Activated CD4-positive, alpha-beta T cell treated with anti-CD3 and anti-CD28 coated beads, Interleukin-2, amount 10 ng/mL, durations not matched to agents 24 days and 14 days (primary cell): Measurements from ENCODE around the gene BNC2. TPM values are rescaled to one million over a fixed set of nuclear protein-coding genes. Genes with fewer than 3 reads are reported as not detected.

Experiments used
- DNase-seq: peaks from one replicate; pipeline ENCODE4 v3.0.0; 2022
- H3K27ac Mint-ChIP-seq: one replicate; pipeline ENCODE4 v1.8.0; 2022; ENCODE audit warnings: mild to moderate bottlenecking, mixed read lengths
- H3K27me3 Mint-ChIP-seq: one replicate; pipeline ENCODE4 v1.8.0; 2022; ENCODE audit warnings: mixed read lengths
- H3K36me3 Mint-ChIP-seq: one replicate; pipeline ENCODE4 v1.8.0; 2022; ENCODE audit warnings: low read depth, mild to moderate bottlenecking, mixed read lengths
- H3K4me1 Mint-ChIP-seq: one replicate; pipeline ENCODE4 v1.8.0; 2021; ENCODE audit warnings: mixed read lengths
- H3K4me3 Mint-ChIP-seq: one replicate; pipeline ENCODE4 v1.8.0; 2022; ENCODE audit warnings: mild to moderate bottlenecking, moderate library complexity, mixed read lengths
- H3K9me3 Mint-ChIP-seq: one replicate; pipeline ENCODE4 v1.8.0; 2021; ENCODE audit warnings: mixed read lengths
- intact Hi-C: fragments of 100-400 bp; cut with micrococcal nuclease; formaldehyde crosslinking; loops from one replicate; pipeline ENCODE4 v1.15.1; 2023
- total RNA-seq: library from RNA; stranded (reverse); gene quantifications from 2 replicates; pipeline ENCODE4 v1.2.3, GENCODE V29; 2022

The BNC2 gene
- total RNA-seq, 1 donor from 2014 or later: not detected

- DNase-seq: no peak
- Mint-ChIP-seq H3K27ac (no peak overlapping the region), H3K9me3 (no peaks in the 10 kb centered on the region), H3K27me3 (no peaks in the 10 kb centered on the region), H3K36me3 (no peaks in the 10 kb centered on the region), H3K4me1 (no peaks in the 10 kb centered on the region), H3K4me3 (no peak overlapping the region)
- intact Hi-C loops: no loop called here
Measured at GRCh38 chr9:16664211-16664610, 206.3 kb downstream of the BNC2 start.

GRCh38 chr9:16661816-16662215, 208.7 kb downstream of the BNC2 start:
- Mint-ChIP-seq H3K4me3 (no peak overlapping the region), H3K27me3 (no peaks in the 10 kb centered on the region), H3K4me1 (no peaks in the 10 kb centered on the region), H3K27ac (no peak overlapping the region), H3K36me3 (no peaks in the 10 kb centered on the region), H3K9me3 (no peaks in the 10 kb centered on the region)
- no peak for DNase-seq
- intact Hi-C loops: no loop called here

- no peak overlapping the region for H3K4me3 Mint-ChIP-seq
- DNase-seq: no peak
- no peaks in the 10 kb centered on the region for H3K4me1 Mint-ChIP-seq
- no peaks in the 10 kb centered on the region for H3K9me3 Mint-ChIP-seq
- intact Hi-C loops: no loop called here
- H3K27ac Mint-ChIP-seq: no peak overlapping the region
- H3K27me3 Mint-ChIP-seq: no peaks in the 10 kb centered on the region
- H3K36me3 Mint-ChIP-seq: no peaks in the 10 kb centered on the region
Measured at GRCh38 chr9:16659096-16659495, 211.4 kb downstream of the BNC2 start.

- no peak for DNase-seq
- Mint-ChIP-seq H3K4me1 (no peaks in the 10 kb centered on the region), H3K27ac (no peak overlapping the region), H3K36me3 (no peaks in the 10 kb centered on the region), H3K4me3 (no peak overlapping the region), H3K27me3 (no peaks in the 10 kb centered on the region), H3K9me3 (no peaks in the 10 kb centered on the region)
- intact Hi-C loops: no loop called here
Measured at GRCh38 chr9:16656432-16657169, 213.9 kb downstream of the BNC2 start.

- Mint-ChIP-seq H3K27ac (no peak overlapping the region), H3K4me3 (no peak overlapping the region), H3K27me3 (no peaks in the 10 kb centered on the region), H3K36me3 (no peaks in the 10 kb centered on the region), H3K9me3 (no peaks in the 10 kb centered on the region), H3K4me1 (no peaks in the 10 kb centered on the region)
- no peak for DNase-seq
- intact Hi-C loops: no loop called here
Measured at GRCh38 chr9:16654596-16655126, 215.8 kb downstream of the BNC2 start.

- H3K9me3 Mint-ChIP-seq: no peaks in the 10 kb centered on the region
- no peak for DNase-seq
- no peak overlapping the region for H3K4me3 Mint-ChIP-seq
- no peaks in the 10 kb centered on the region for H3K4me1 Mint-ChIP-seq
- intact Hi-C loops: no loop called here
- H3K36me3 Mint-ChIP-seq: no peaks in the 10 kb centered on the region
- H3K27me3 Mint-ChIP-seq: no peaks in the 10 kb centered on the region
- no peak overlapping the region for H3K27ac Mint-ChIP-seq
Measured at GRCh38 chr9:16653491-16654399, 216.7 kb downstream of the BNC2 start.

GRCh38 chr9:16652582-16652981, 217.9 kb downstream of the BNC2 start:
- no peak overlapping the region for H3K27ac Mint-ChIP-seq
- H3K4me1 Mint-ChIP-seq: no peaks in the 10 kb centered on the region
- H3K27me3 Mint-ChIP-seq: no peaks in the 10 kb centered on the region
- no peaks in the 10 kb centered on the region for H3K9me3 Mint-ChIP-seq
- H3K36me3 Mint-ChIP-seq: no peaks in the 10 kb centered on the region
- intact Hi-C loops: no loop called here
- no peak overlapping the region for H3K4me3 Mint-ChIP-seq
- DNase-seq: no peak

- H3K36me3 Mint-ChIP-seq: no peaks in the 10 kb centered on the region
- no peaks in the 10 kb centered on the region for H3K9me3 Mint-ChIP-seq
- no peaks in the 10 kb centered on the region for H3K27me3 Mint-ChIP-seq
- DNase-seq: no peak
- no peaks in the 10 kb centered on the region for H3K4me1 Mint-ChIP-seq
- intact Hi-C loops: no loop called here
- no peak overlapping the region for H3K27ac Mint-ChIP-seq
- H3K4me3 Mint-ChIP-seq: no peak overlapping the region
Measured at GRCh38 chr9:16651446-16651964, 219.0 kb downstream of the BNC2 start.

GRCh38 chr9:16645970-16646369, 224.5 kb downstream of the BNC2 start:
- intact Hi-C loops: no loop called here
- no peak overlapping the region for H3K27ac Mint-ChIP-seq
- no peak overlapping the region for H3K4me3 Mint-ChIP-seq
- H3K27me3 Mint-ChIP-seq: no peaks in the 10 kb centered on the region
- no peaks in the 10 kb centered on the region for H3K36me3 Mint-ChIP-seq
- no peaks in the 10 kb centered on the region for H3K4me1 Mint-ChIP-seq
- no peak for DNase-seq
- H3K9me3 Mint-ChIP-seq: no peaks in the 10 kb centered on the region

- no peak for DNase-seq
- Mint-ChIP-seq H3K9me3 (no peaks in the 10 kb centered on the region), H3K4me3 (no peak overlapping the region), H3K36me3 (no peaks in the 10 kb centered on the region), H3K27me3 (no peaks in the 10 kb centered on the region), H3K4me1 (no peaks in the 10 kb centered on the region), H3K27ac (no peak overlapping the region)
- intact Hi-C loops: no loop called here
Measured at GRCh38 chr9:16642421-16643109, 227.9 kb downstream of the BNC2 start.

- Mint-ChIP-seq H3K27me3 (no peaks in the 10 kb centered on the region), H3K27ac (no peak overlapping the region), H3K36me3 (no peaks in the 10 kb centered on the region), H3K9me3 (no peaks in the 10 kb centered on the region), H3K4me3 (no peak overlapping the region), H3K4me1 (no peaks in the 10 kb centered on the region)
- DNase-seq: no peak
- intact Hi-C loops: no loop called here
Measured at GRCh38 chr9:16640649-16641048, 229.8 kb downstream of the BNC2 start.

GRCh38 chr9:16639644-16640043, 230.8 kb downstream of the BNC2 start:
- Mint-ChIP-seq H3K4me1 (no peaks in the 10 kb centered on the region), H3K27ac (no peak overlapping the region), H3K36me3 (no peaks in the 10 kb centered on the region), H3K4me3 (no peak overlapping the region), H3K27me3 (no peaks in the 10 kb centered on the region), H3K9me3 (no peaks in the 10 kb centered on the region)
- no peak for DNase-seq
- intact Hi-C loops: no loop called here

GRCh38 chr9:16637911-16638310, 232.6 kb downstream of the BNC2 start:
- Mint-ChIP-seq H3K4me3 (no peak overlapping the region), H3K4me1 (no peaks in the 10 kb centered on the region), H3K27me3 (no peaks in the 10 kb centered on the region), H3K9me3 (no peaks in the 10 kb centered on the region), H3K36me3 (no peaks in the 10 kb centered on the region), H3K27ac (no peak overlapping the region)
- DNase-seq: no peak
- intact Hi-C loops: no loop called here

- no peak overlapping the region for H3K4me3 Mint-ChIP-seq
- intact Hi-C loops: no loop called here
- H3K27me3 Mint-ChIP-seq: no peaks in the 10 kb centered on the region
- no peaks in the 10 kb centered on the region for H3K36me3 Mint-ChIP-seq
- no peak for DNase-seq
- H3K27ac Mint-ChIP-seq: no peak overlapping the region
- H3K4me1 Mint-ChIP-seq: no peaks in the 10 kb centered on the region
- H3K9me3 Mint-ChIP-seq: no peaks in the 10 kb centered on the region
Measured at GRCh38 chr9:16637218-16637617, 233.3 kb downstream of the BNC2 start.
